Adrenal gland (tissue), 12 donors: ENCODE measurements around the gene C8G. TPM values are rescaled to one million over a fixed set of nuclear protein-coding genes. Genes with fewer than 3 reads are reported as not detected.

Experiments used
- DNase-seq, 7 donors: peaks; one replicate each; pipeline ENCODE4 v3.0.0-alpha.2; 2019 to 2020
- H3K27ac ChIP-seq, 5 donors: fragments of 200-600 bp; sonication (generic) in 4 of 5; 1 replicate in 3 of 5; 2 replicates in 2 of 5; pipeline versions ENCODE4 v1.5.1 to v1.8.0; 2016 to 2020; ENCODE audit warnings: mild to moderate bottlenecking in 1 of 5
- H3K27me3 ChIP-seq: fragments of 200-600 bp; 2 replicates; pipeline ENCODE4 v1.8.0; 2021
- H3K36me3 ChIP-seq, 2 donors: fragments of 200-600 bp; replicated peaks in 1 of 2; 1 replicate in 1 of 2; 2 replicates in 1 of 2; pipeline versions ENCODE4 v1.5.1 to v1.8.0; 2018 to 2022
- H3K4me1 ChIP-seq, 2 donors: fragments of 200-600 bp; replicated peaks in 1 of 2; 1 replicate in 1 of 2; 2 replicates in 1 of 2; pipeline versions ENCODE4 v1.5.1 to v1.8.0; 2018 to 2021
- H3K4me3 ChIP-seq, 4 donors: fragments of 200-600 bp; sonication (generic) in 3 of 4; one replicate each; pipeline ENCODE4 v1.5.1; 2016 to 2018
- H3K9me3 ChIP-seq, 3 donors: fragments of 200-600 bp; sonication (generic) in 1 of 3; replicated peaks in 1 of 3; 1 replicate in 2 of 3; 2 replicates in 1 of 3; pipeline versions ENCODE4 v1.5.1 to v1.8.0; 2016 to 2021
- CTCF ChIP-seq, 6 experiments: fragments of 450-650 bp in 4 of 6; fragments of 200-600 bp in 2 of 6; sonication (generic) in 1 of 6; IDR thresholded peaks; 1 replicate in 5 of 6; 2 replicates in 1 of 6; pipeline versions ENCODE4 v1.5.1 to v1.8.0; 2016 to 2021; ENCODE audit warnings: antibody characterized with exemption in 6 of 6, mild to moderate bottlenecking in 2 of 6, moderate library complexity in 1 of 6
- POLR2A ChIP-seq, 2 donors: fragments of 450-650 bp; IDR thresholded peaks; one replicate each; pipeline ENCODE4 v1.6.1; 2017; ENCODE audit warnings: antibody characterized with exemption in 2 of 2, mild to moderate bottlenecking in 2 of 2, moderate library complexity in 1 of 2
- WGBS, 4 donors: extraction: QIAGEN DNeasy Blood & Tissue Kit in 2 of 4; methylation state at CpG; one replicate each; pipeline versions ENCODE4 v1.1.5 to v1.1.7; 2013 to 2017; 5-methylcytosine and 5-hydroxymethylcytosine counted together
- intact Hi-C, 2 donors: fragments of 100-400 bp; cut with DNase I; formaldehyde crosslinking; loops; one replicate each; pipeline versions ENCODE4 v1.14.1 to v1.15.0; 2022 to 2023
- polyA plus RNA-seq, 3 donors: library from polyadenylated mRNA; stranded (reverse); fragments of 200-250 nt in 2 of 3; fragments of 350-450 nt in 1 of 3; fragmentation: Illumina TruSeq in 1 of 3; extraction: RNeasy Lipid Tissue Mini Kit (QIAGEN cat#74804) in 1 of 3; gene quantifications; one replicate each; pipeline ENCODE4 v1.2.3, GENCODE V29; 2013 to 2014
- total RNA-seq, 9 donors: library from RNA; depleted of rRNA in 4 of 9; stranded (reverse); fragments of >200 nt in 4 of 9; fragments of 120-200 nt in 1 of 9; fragmentation: NEBNext Ultra II Directional in 1 of 9; extraction: Animal tissue kit (Norgen Biotek cat#: 25700) in 1 of 9; gene quantifications; one replicate each; pipeline versions ENCODE4 v1.1.0 to v1.2.4, GENCODE V29; 2013 to 2023
- donor health status: healthy with polysubstance abuse.
- donor health status: Bipolar disorder and iron deficiency.
- donor health status: DM: yes; HTN: yes; CAD: no.
- donor health status: DM: no; HTN: no; CAD: no.
- donor health status: DM: no; HTN: no; CAD: no.
- donor health status: DM: yes; HTN: yes; CAD: no.

Gene C8G
- total and polyA plus RNA-seq, 12 donors, result 0.68 to 5.5 (median 2.2) TPM; not detected in 6

- intact Hi-C loops, result no loop called here
- 83 to 93% (median 91%) methylated on average over 15 to 19 of the region's 19 CpGs for WGBS, 4 donors
- Histone ChIP-seq H3K4me3 (no peak overlapping the region), H3K27ac (peak overlapping the region in 1 of 5 donors; percentile 30), H3K27me3 (no peaks in the 10 kb centered on the region), H3K36me3 (peaks cover 0 to 39% of the 10 kb centered on the region in 2 donors), H3K4me1 (peaks cover 0 to 9% of the 10 kb centered on the region in 2 donors), H3K9me3 (no peaks in the 10 kb centered on the region)
- no peak for DNase-seq
- TF ChIP-seq CTCF (IDR thresholded peaks at IDR 0.05) (no peak), POLR2A (IDR thresholded peaks at IDR 0.05) (no peak)
These were observed 22.5 kb upstream of the C8G start for GRCh38 chr9:136922540-136922939.

GRCh38 chr9:136923881-136924280 is 21.2 kb upstream of the C8G start:
- H3K36me3 ChIP-seq, result peaks cover 0 to 36% of the 10 kb centered on the region in 2 donors
- intact Hi-C loops, result no loop called here
- DNase-seq, result no peak
- no peaks in the 10 kb centered on the region for H3K27me3 ChIP-seq
- H3K4me1 ChIP-seq, result peaks cover 0 to 9% of the 10 kb centered on the region in 2 donors
- no peak overlapping the region for H3K4me3 ChIP-seq
- TF ChIP-seq POLR2A (IDR thresholded peaks at IDR 0.05) (no peak), CTCF (IDR thresholded peaks at IDR 0.05) (no peak)
- 89 to 95% (median 94%) methylated on average over 15 to 19 of the region's 19 CpGs for WGBS, 4 donors
- no peaks in the 10 kb centered on the region for H3K9me3 ChIP-seq
- no peak overlapping the region for H3K27ac ChIP-seq

GRCh38 chr9:136925414-136926153 is 19.5 kb upstream of the C8G start:
- DNase-seq, result no peak
- H3K4me1 ChIP-seq, result peaks cover 0 to 9% of the 10 kb centered on the region in 2 donors
- no peak overlapping the region for H3K4me3 ChIP-seq
- no peaks in the 10 kb centered on the region for H3K9me3 ChIP-seq
- TF ChIP-seq CTCF (IDR thresholded peaks at IDR 0.05), result no peak
- no peak for TF ChIP-seq POLR2A (IDR thresholded peaks at IDR 0.05)
- 78 to 90% (median 85%) methylated on average over 14 to 33 of the region's 33 CpGs for WGBS, 4 donors
- no peak overlapping the region for H3K27ac ChIP-seq
- intact Hi-C loops, result no loop called here
- H3K27me3 ChIP-seq, result no peaks in the 10 kb centered on the region
- H3K36me3 ChIP-seq, result peaks cover 0 to 28% of the 10 kb centered on the region in 2 donors

GRCh38 chr9:136926154-136926704 is 18.8 kb upstream of the C8G start:
- intact Hi-C loops, result no loop called here
- 86 to 95% (median 93%) methylated on average over 7 to 9 of the region's 9 CpGs for WGBS, 4 donors
- Histone ChIP-seq H3K27ac (no peak overlapping the region), H3K9me3 (no peaks in the 10 kb centered on the region), H3K4me1 (peaks cover 0 to 9% of the 10 kb centered on the region in 2 donors), H3K27me3 (no peaks in the 10 kb centered on the region), H3K36me3 (peaks cover 0 to 22% of the 10 kb centered on the region in 2 donors), H3K4me3 (no peak overlapping the region)
- TF ChIP-seq POLR2A (IDR thresholded peaks at IDR 0.05) (no peak), CTCF (IDR thresholded peaks at IDR 0.05) (no peak)
- DNase-seq, result no peak
